NCI-H524 treated with DMSO at 0.1 percent for 48 hours (cell line): Measurements from ENCODE around the gene MST1.

Experiments used
- DNase-seq: peaks from one replicate; lab custom pipeline; 2025; lab: John Stamatoyannopoulos, UW

Gene MST1

GRCh38 chr3:49717959-49718857, 28.9 kb upstream of the MST1 start:
- DNase-seq = no peak

GRCh38 chr3:49717211-49717958, 28.1 kb upstream of the MST1 start:
- no peak for DNase-seq

GRCh38 chr3:49716691-49717210, 27.5 kb upstream of the MST1 start:
- no peak for DNase-seq

GRCh38 chr3:49716169-49716568, 26.9 kb upstream of the MST1 start:
- no peak for DNase-seq

GRCh38 chr3:49715611-49716121, 26.4 kb upstream of the MST1 start:
- no peak for DNase-seq

GRCh38 chr3:49714728-49715550, 25.7 kb upstream of the MST1 start:
- no peak for DNase-seq

GRCh38 chr3:49713336-49714105, 24.2 kb upstream of the MST1 start:
- DNase-seq = no peak

GRCh38 chr3:49712631-49713317, 23.5 kb upstream of the MST1 start:
- no peak for DNase-seq

GRCh38 chr3:49712166-49712565, 22.9 kb upstream of the MST1 start:
- DNase-seq = no peak

GRCh38 chr3:49711489-49711888, 22.2 kb upstream of the MST1 start:
- DNase-seq = no peak

- no peak for DNase-seq
Measured at GRCh38 chr3:49709852-49710251, 20.6 kb upstream of the MST1 start.

GRCh38 chr3:49707113-49707480, 17.8 kb upstream of the MST1 start:
- DNase-seq = no peak

GRCh38 chr3:49706456-49707112, 17.3 kb upstream of the MST1 start:
- DNase-seq = no peak

- no peak for DNase-seq
Measured at GRCh38 chr3:49705390-49705960, 16.2 kb upstream of the MST1 start.

GRCh38 chr3:49704629-49705028, 15.4 kb upstream of the MST1 start:
- DNase-seq = no peak

GRCh38 chr3:49703956-49704355, 14.7 kb upstream of the MST1 start:
- DNase-seq = no peak

GRCh38 chr3:49703443-49703927, 14.2 kb upstream of the MST1 start:
- DNase-seq = no peak

GRCh38 chr3:49702672-49703071, 13.4 kb upstream of the MST1 start:
- DNase-seq = no peak

GRCh38 chr3:49701388-49702077, 12.3 kb upstream of the MST1 start:
- DNase-seq = no peak
